Caco-2 (cell line): ENCODE results near the gene TPD52L1. TPM values are rescaled to one million over a fixed set of nuclear protein-coding genes. Genes with fewer than 3 reads are reported as not detected.

Source experiments
- BruUV-seq: library from RNA; stranded (reverse); fragments of 400-500 nt; replicated peaks from 2 replicates; lab custom pipeline; 2021; lab: Mats Ljungman, UMichigan
- CTCF ChIA-PET: fragments of 300-600 bp; sonication (Branson Sonifier 250); formaldehyde crosslinking; loops from one replicate; lab custom pipeline; 2022; ENCODE audit warnings: antibody characterized with exemption; lab: Charles Lee
- POLR2A ChIA-PET: fragments of 300-600 bp; sonication (Branson Sonifier 250); formaldehyde crosslinking; loops from one replicate; lab custom pipeline; 2022; ENCODE audit warnings: antibody characterized with exemption; lab: Charles Lee
- DNase-seq, 2 experiments: peaks; one replicate each; pipeline versions ENCODE4 v3.0.0 to v3.0.0-alpha.2; 2020 to 2022
- H3K27me3 ChIP-seq: replicated peaks from 2 replicates; pipeline ENCODE4 v1.6.0; 2011; ENCODE audit warnings: low read length; ENCODE audit not compliant: control insufficient read depth, insufficient read depth
- H3K36me3 ChIP-seq: 2 replicates; pipeline ENCODE4 v1.5.1; 2011; ENCODE audit warnings: low read length; ENCODE audit not compliant: control insufficient read depth, insufficient read depth
- H3K4me1 ChIP-seq: fragments of 250-450 bp; sonication (Bioruptor Pico); 2 replicates; pipeline ENCODE4 v1.5.1; 2020; ENCODE audit warnings: mild to moderate bottlenecking
- H3K4me3 ChIP-seq: 2 replicates; pipeline ENCODE4 v1.5.1; 2011; ENCODE audit warnings: low read depth, mild to moderate bottlenecking, control low read depth, low read length
- H3K9me3 ChIP-seq: fragments of 250-450 bp; sonication (Bioruptor Pico); 2 replicates; pipeline ENCODE4 v1.5.1; 2020; ENCODE audit warnings: mild to moderate bottlenecking, moderate library complexity
- H3K27ac Mint-ChIP-seq: one replicate; pipeline ENCODE4 v1.8.0; 2022; ENCODE audit warnings: mixed read lengths; ENCODE audit not compliant: unreplicated experiment
- H3K27me3 Mint-ChIP-seq: one replicate; pipeline ENCODE4 v1.8.0; 2022; ENCODE audit warnings: mixed read lengths; ENCODE audit not compliant: insufficient read depth, unreplicated experiment
- H3K36me3 Mint-ChIP-seq: one replicate; pipeline ENCODE4 v1.8.0; 2022; ENCODE audit warnings: mild to moderate bottlenecking, mixed read lengths; ENCODE audit not compliant: insufficient read depth, unreplicated experiment
- H3K4me1 Mint-ChIP-seq: one replicate; pipeline ENCODE4 v1.8.0; 2022; ENCODE audit warnings: low read depth, mixed read lengths; ENCODE audit not compliant: unreplicated experiment
- H3K4me3 Mint-ChIP-seq: one replicate; pipeline ENCODE4 v1.8.0; 2022; ENCODE audit warnings: mild to moderate bottlenecking, moderate library complexity, mixed read lengths; ENCODE audit not compliant: unreplicated experiment
- H3K9me3 Mint-ChIP-seq: one replicate; pipeline ENCODE4 v1.8.0; 2022; ENCODE audit warnings: mixed read lengths; ENCODE audit not compliant: unreplicated experiment
- intact Hi-C: fragments of 100-400 bp; cut with micrococcal nuclease; formaldehyde crosslinking; loops from one replicate; pipeline ENCODE4 v1.10.0; 2022; ENCODE audit not compliant: unreplicated experiment
- total RNA-seq: library from RNA; stranded (reverse); gene quantifications from 2 replicates; pipeline ENCODE4 v1.2.3, GENCODE V29; 2022
- TF ChIP-seq, protein P1 (sequence below), 2 experiments: fragments of 200-600 bp in 1 of 2; IDR thresholded peaks; 1 replicate in 1 of 2; 2 replicates in 1 of 2; pipeline versions ENCODE4 v1.5.1 to v1.8.0; 2011 to 2022; ENCODE audit warnings: antibody characterized with exemption in 1 of 2, control low read depth in 1 of 2, inconsistent platforms in 1 of 2, low read depth in 1 of 2, low read length in 1 of 2, mild to moderate bottlenecking in 1 of 2, moderate library complexity in 1 of 2; ENCODE audit not compliant: insufficient read depth in 1 of 2, severe bottlenecking in 1 of 2, unreplicated experiment in 1 of 2

The TPD52L1 gene
- total RNA-seq, 1 experiment from 2014 or later: 83.9 TPM

DNA sequence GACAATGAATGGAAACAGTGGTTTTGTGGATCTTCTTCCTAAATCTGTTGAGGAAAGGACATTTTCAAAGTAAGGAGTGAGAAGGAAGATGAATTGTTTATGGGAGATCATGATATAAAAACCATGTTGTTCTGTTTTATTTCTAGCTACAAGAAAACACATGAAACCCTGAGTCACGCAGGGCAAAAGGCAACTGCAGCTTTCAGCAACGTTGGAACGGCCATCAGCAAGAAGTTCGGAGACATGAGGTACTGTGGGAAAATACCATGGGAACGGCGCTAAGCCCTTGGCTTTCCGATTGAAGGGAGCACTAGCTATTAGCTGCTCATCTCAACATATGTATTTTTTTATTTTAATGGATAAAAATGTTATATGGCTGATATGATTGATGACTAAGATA, 94.6 kb downstream of the TPD52L1 start:
- TF ChIP-seq, protein P1, sequence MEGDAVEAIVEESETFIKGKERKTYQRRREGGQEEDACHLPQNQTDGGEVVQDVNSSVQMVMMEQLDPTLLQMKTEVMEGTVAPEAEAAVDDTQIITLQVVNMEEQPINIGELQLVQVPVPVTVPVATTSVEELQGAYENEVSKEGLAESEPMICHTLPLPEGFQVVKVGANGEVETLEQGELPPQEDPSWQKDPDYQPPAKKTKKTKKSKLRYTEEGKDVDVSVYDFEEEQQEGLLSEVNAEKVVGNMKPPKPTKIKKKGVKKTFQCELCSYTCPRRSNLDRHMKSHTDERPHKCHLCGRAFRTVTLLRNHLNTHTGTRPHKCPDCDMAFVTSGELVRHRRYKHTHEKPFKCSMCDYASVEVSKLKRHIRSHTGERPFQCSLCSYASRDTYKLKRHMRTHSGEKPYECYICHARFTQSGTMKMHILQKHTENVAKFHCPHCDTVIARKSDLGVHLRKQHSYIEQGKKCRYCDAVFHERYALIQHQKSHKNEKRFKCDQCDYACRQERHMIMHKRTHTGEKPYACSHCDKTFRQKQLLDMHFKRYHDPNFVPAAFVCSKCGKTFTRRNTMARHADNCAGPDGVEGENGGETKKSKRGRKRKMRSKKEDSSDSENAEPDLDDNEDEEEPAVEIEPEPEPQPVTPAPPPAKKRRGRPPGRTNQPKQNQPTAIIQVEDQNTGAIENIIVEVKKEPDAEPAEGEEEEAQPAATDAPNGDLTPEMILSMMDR (IDR thresholded peaks at IDR 0.05; ENCODE audit: insufficient read depth in 1 of 2, low read depth in 1 of 2, low read length in 1 of 2, severe bottlenecking in 1 of 2, unreplicated experiment in 1 of 2): no peak
- no peak for DNase-seq
- Histone ChIP-seq H3K4me3 (no peak overlapping the region), H3K36me3 (no peaks in the 10 kb centered on the region), H3K9me3 (no peaks in the 10 kb centered on the region), H3K27me3 (no peaks in the 10 kb centered on the region), H3K4me1 (0 out of 2 replicates have a peak, but pooled peaks cover 4% of the 10 kb centered on the region)
- H3K27ac Mint-ChIP-seq: no peak overlapping the region
- H3K9me3 Mint-ChIP-seq: no peaks in the 10 kb centered on the region
- CTCF ChIA-PET: no interaction called here
- no peaks in the 10 kb centered on the region for H3K27me3 Mint-ChIP-seq
- H3K4me1 Mint-ChIP-seq: no peaks in the 10 kb centered on the region
- intact Hi-C loops: no loop called here
- peaks cover 6% of the 10 kb centered on the region for H3K36me3 Mint-ChIP-seq
- no peak overlapping the region for H3K4me3 Mint-ChIP-seq
- POLR2A ChIA-PET: no interaction called here
- BruUV-seq: no TSS peak

DNA sequence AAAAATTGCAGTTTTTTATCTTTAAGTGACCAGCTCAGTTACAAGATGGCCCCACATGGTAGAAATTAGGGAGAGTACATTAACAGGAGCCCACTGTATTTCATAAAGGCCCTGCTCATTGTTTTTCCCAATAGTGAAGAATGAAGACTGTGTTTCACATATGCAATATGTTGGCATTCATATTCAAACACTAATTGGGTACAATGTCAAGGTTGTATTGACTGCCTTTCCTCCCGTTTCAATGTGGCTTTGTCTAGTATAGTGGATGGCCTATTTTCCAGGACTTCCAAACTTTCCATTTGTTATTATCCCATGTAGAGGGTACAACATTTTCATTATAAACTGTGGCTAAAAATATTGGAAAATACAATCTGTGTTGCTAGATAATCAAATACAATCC, 96.9 kb downstream of the TPD52L1 start:
- intact Hi-C loops: no loop called here
- DNase-seq: no peak

DNA sequence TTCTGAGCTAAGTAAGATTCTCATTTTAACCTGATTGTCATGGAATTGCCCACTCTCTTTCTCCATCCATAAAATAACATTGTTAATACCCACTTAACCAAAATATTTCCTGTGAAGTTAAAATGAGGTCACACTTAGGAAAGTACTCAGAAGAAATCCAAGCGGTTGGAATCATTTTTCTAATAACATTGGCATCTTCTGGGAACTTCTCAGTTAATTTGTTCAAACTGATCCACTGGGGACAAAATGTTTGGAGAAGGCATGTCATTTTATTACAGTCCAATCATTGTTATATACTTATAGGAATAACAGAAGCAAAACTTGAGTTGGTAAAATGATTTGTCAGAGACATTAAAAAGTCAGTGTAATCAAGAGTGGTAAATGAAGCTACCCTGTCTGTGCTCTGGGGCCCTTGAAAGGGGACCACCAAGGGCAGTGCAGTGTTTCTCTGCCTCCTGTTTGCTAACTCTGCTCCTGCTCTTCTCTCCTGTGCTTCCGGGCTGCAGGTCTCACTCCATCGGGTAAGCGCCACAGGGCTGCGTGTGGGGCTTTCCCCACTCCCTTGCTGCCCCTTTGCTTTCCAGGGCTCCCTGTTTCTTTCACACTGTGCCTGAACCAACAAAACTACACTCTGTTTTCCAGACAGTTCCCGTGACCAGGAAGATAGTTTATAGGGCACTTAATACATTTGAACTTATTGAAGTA, 98.1 kb downstream of the TPD52L1 start:
- H3K27me3 Mint-ChIP-seq: no peaks in the 10 kb centered on the region
- no peaks in the 10 kb centered on the region for H3K36me3 ChIP-seq
- DNase-seq: no peak
- H3K4me1 Mint-ChIP-seq: no peaks in the 10 kb centered on the region
- no TSS peak for BruUV-seq
- ChIA-PET POLR2A (no interaction called here), CTCF (no interaction called here)
- H3K4me3 ChIP-seq: no peak overlapping the region
- no peak overlapping the region for H3K27ac Mint-ChIP-seq
- H3K9me3 ChIP-seq: no peaks in the 10 kb centered on the region
- H3K9me3 Mint-ChIP-seq: no peaks in the 10 kb centered on the region
- H3K27me3 ChIP-seq: no peaks in the 10 kb centered on the region
- no peak overlapping the region for H3K4me3 Mint-ChIP-seq
- peaks cover 6% of the 10 kb centered on the region for H3K36me3 Mint-ChIP-seq
- TF ChIP-seq, protein P1 (IDR thresholded peaks at IDR 0.05; ENCODE audit: insufficient read depth in 1 of 2, low read depth in 1 of 2, low read length in 1 of 2, severe bottlenecking in 1 of 2, unreplicated experiment in 1 of 2): no peak
- intact Hi-C loops: no loop called here
- no peaks in the 10 kb centered on the region for H3K4me1 ChIP-seq

More for the DNA sequence above, 96.9 kb downstream of the TPD52L1 start:
- Histone ChIP-seq H3K4me3 (no peak overlapping the region), H3K9me3 (no peaks in the 10 kb centered on the region), H3K36me3 (no peaks in the 10 kb centered on the region), H3K4me1 (0 out of 2 replicates have a peak, but pooled peaks cover 4% of the 10 kb centered on the region), H3K27me3 (no peaks in the 10 kb centered on the region)
- TF ChIP-seq, protein P1 (IDR thresholded peaks at IDR 0.05; ENCODE audit: insufficient read depth in 1 of 2, low read depth in 1 of 2, low read length in 1 of 2, severe bottlenecking in 1 of 2, unreplicated experiment in 1 of 2): no peak
- no TSS peak for BruUV-seq
- H3K27me3 Mint-ChIP-seq: no peaks in the 10 kb centered on the region
- peaks cover 6% of the 10 kb centered on the region for H3K36me3 Mint-ChIP-seq
- ChIA-PET CTCF (no interaction called here), POLR2A (interaction anchor here (0.7 kb wide), 1 partner anchor 15 kb away, joined by 3 read pairs; no protein-coding TSS in a partner anchor)
- H3K9me3 Mint-ChIP-seq: no peaks in the 10 kb centered on the region
- no peak overlapping the region for H3K4me3 Mint-ChIP-seq
- H3K27ac Mint-ChIP-seq: no peak overlapping the region
- H3K4me1 Mint-ChIP-seq: no peaks in the 10 kb centered on the region
